HG03432 (cell line): Measurements from ENCODE around the gene SERPINF2.
"Not testable (repeated sequence)": the region's sequence is repeated elsewhere in the genome, so short reads cannot be mapped to it uniquely, and the experiment has no call there.

Experiments used
- ATAC-seq: cut with Tn5 transposase; IDR thresholded peaks from one replicate; pipeline ENCODE4 v1.9.1; 2021; ENCODE audit warnings: mild to moderate bottlenecking, moderate library complexity; ENCODE audit not compliant: unreplicated experiment

Gene SERPINF2

GRCh38 chr17:1733759-1734158, 8.9 kb upstream of the SERPINF2 start:
- no peak for ATAC-seq

- no peak for ATAC-seq
Measured at GRCh38 chr17:1735418-1735817, 7.3 kb upstream of the SERPINF2 start.

GRCh38 chr17:1735834-1736347, 6.8 kb upstream of the SERPINF2 start:
- no peak for ATAC-seq

- no peak for ATAC-seq
Measured at GRCh38 chr17:1736348-1737281, 6.1 kb upstream of the SERPINF2 start.

- no peak for ATAC-seq
Measured at GRCh38 chr17:1737531-1738291, 5.0 kb upstream of the SERPINF2 start.

GRCh38 chr17:1741899-1742298, 772 bp upstream of the SERPINF2 start:
- not testable (repeated sequence) for ATAC-seq

GRCh38 chr17:1743088-1743439, 393 bp downstream of the SERPINF2 start:
- no peak for ATAC-seq

- no peak for ATAC-seq
Measured at GRCh38 chr17:1744551-1745512, 2.2 kb downstream of the SERPINF2 start.

- no peak for ATAC-seq
Measured at GRCh38 chr17:1745513-1746020, 2.9 kb downstream of the SERPINF2 start.

GRCh38 chr17:1746975-1747543, 4.4 kb downstream of the SERPINF2 start:
- ATAC-seq: no peak

- no peak for ATAC-seq
Measured at GRCh38 chr17:1750628-1751027, 8.0 kb downstream of the SERPINF2 start.

- no peak for ATAC-seq
Measured at GRCh38 chr17:1752425-1753262, 10.0 kb downstream of the SERPINF2 start.

GRCh38 chr17:1753767-1754429, 11.2 kb downstream of the SERPINF2 start:
- ATAC-seq: no peak

- ATAC-seq: no peak
Measured at GRCh38 chr17:1754430-1755112, 11.9 kb downstream of the SERPINF2 start.

GRCh38 chr17:1755252-1755826, 12.7 kb downstream of the SERPINF2 start:
- ATAC-seq: no peak

GRCh38 chr17:1755827-1756262, 13.2 kb downstream of the SERPINF2 start:
- no peak for ATAC-seq

- ATAC-seq: no peak
Measured at GRCh38 chr17:1758807-1759206, 16.1 kb downstream of the SERPINF2 start.

GRCh38 chr17:1759529-1759928, 16.9 kb downstream of the SERPINF2 start:
- no peak for ATAC-seq
